Measurements from ENCODE around the gene ZNF708. TPM values are rescaled to one million over a fixed set of nuclear protein-coding genes. Genes with fewer than 3 reads are reported as not detected.

Gene ZNF708
- total and polyA plus RNA-seq, 2 experiments from 2014 or later = 1.4 to 9.9 TPM

DNA sequence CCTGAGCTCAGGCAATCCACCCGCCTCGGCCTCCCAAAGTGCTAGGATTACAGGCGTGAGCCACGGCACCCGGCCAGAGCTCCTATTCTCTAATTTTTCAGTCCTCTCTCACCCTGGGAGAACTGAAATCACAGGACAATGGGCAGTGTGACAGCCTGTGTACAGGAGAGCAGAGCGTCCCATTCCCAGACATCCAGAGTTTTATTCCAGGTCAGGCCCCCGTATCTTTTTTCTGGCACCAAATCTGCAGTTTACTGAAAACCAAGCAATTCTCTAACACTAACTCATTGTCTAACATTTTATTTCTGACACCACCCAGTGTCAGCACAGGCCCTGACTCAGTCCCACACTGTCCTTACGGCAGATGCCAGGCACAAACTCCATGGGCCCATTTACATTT lies 6.7 kb downstream of the ZNF708 start:
- Histone ChIP-seq H3K27me3 (no peaks in the 10 kb centered on the region), H3K9me2 (replicated peaks; ENCODE audit: insufficient read depth) (no peaks in the 10 kb centered on the region), H3K36me3 (replicated peaks; ENCODE audit: insufficient read depth, low read depth) (no peaks in the 10 kb centered on the region), H3K4me1 (ENCODE audit: insufficient read depth) (peaks cover under 1% of the 10 kb centered on the region), H3K79me2 (peaks cover 90% of the 10 kb centered on the region), H4K20me1 (ENCODE audit: insufficient read depth, poor library complexity, severe bottlenecking) (no peaks in the 10 kb centered on the region), H3K27ac (no peak overlapping the region), H3K9me3 (ENCODE audit: low read depth) (no peaks in the 10 kb centered on the region), H3K4me3 (no peak overlapping the region), H2AFZ (no peak overlapping the region), H3K4me2 (no peak overlapping the region)
- DNase-seq (ENCODE audit: low spot score) = no peak
- TF ChIP-seq EZH2 (IDR thresholded peaks at IDR 0.05; ENCODE audit: borderline replicate concordance) = no peak
- no peak for TF ChIP-seq EZH2phosphoT487 (IDR thresholded peaks at IDR 0.05; ENCODE audit: low read depth, severe bottlenecking, unreplicated experiment)
- TF ChIP-seq CTCF (IDR thresholded peaks at IDR 0.05; ENCODE audit: poor library complexity) = no peak
- WGBS (ENCODE audit: low lambda C conversion rate, missing lambda C conversion rate) = 94% methylated on average over 8 of the region's 8 CpGs

GRCh38 chr19:21321996-21322395 lies 7.2 kb downstream of the ZNF708 start:
- Histone ChIP-seq H2AFZ (no peak overlapping the region), H3K36me3 (replicated peaks; ENCODE audit: insufficient read depth, low read depth) (no peaks in the 10 kb centered on the region), H3K9me3 (ENCODE audit: low read depth) (no peaks in the 10 kb centered on the region), H3K4me1 (ENCODE audit: insufficient read depth) (no peaks in the 10 kb centered on the region), H3K27me3 (no peaks in the 10 kb centered on the region), H3K79me2 (peaks cover 89% of the 10 kb centered on the region), H3K27ac (no peak overlapping the region), H3K4me2 (no peak overlapping the region), H3K9me2 (replicated peaks; ENCODE audit: insufficient read depth) (no peaks in the 10 kb centered on the region), H4K20me1 (ENCODE audit: insufficient read depth, poor library complexity, severe bottlenecking) (no peaks in the 10 kb centered on the region), H3K4me3 (no peak overlapping the region)
- DNase-seq (ENCODE audit: low spot score) = no peak
- TF ChIP-seq EZH2 (IDR thresholded peaks at IDR 0.05; ENCODE audit: borderline replicate concordance) (no peak), EZH2phosphoT487 (IDR thresholded peaks at IDR 0.05; ENCODE audit: low read depth, severe bottlenecking, unreplicated experiment) (no peak), CTCF (IDR thresholded peaks at IDR 0.05; ENCODE audit: poor library complexity) (no peak)
- 78% methylated on average over 4 of the region's 4 CpGs for WGBS (ENCODE audit: low lambda C conversion rate, missing lambda C conversion rate)

DNA sequence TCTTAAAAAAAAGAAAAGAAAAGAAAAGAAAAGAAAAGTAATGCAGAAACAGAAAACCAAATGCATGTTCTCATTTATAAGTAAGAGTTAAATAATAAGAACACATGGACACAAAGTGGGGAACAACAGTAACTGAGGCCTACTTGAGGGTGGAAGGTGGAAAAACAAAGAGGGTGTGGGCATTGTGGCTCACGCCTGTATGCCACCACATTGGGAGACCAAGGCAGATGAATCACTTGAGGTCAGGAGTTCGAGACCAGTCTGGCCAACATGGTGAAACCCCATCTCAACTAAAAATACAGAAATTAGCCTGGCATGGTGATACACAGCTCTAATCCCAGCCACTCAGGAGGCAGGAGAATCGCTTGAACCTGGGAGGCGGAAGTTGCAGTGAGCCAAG lies 8.1 kb downstream of the ZNF708 start:
- H3K36me3 ChIP-seq (replicated peaks; ENCODE audit: insufficient read depth, low read depth) = no peaks in the 10 kb centered on the region
- H3K27ac ChIP-seq = no peak overlapping the region
- no peaks in the 10 kb centered on the region for H3K27me3 ChIP-seq
- H3K4me1 ChIP-seq (ENCODE audit: insufficient read depth) = no peaks in the 10 kb centered on the region
- no peaks in the 10 kb centered on the region for H3K9me2 ChIP-seq (replicated peaks; ENCODE audit: insufficient read depth)
- no peak overlapping the region for H3K4me3 ChIP-seq
- no peak overlapping the region for H3K4me2 ChIP-seq
- no peaks in the 10 kb centered on the region for H4K20me1 ChIP-seq (ENCODE audit: insufficient read depth, poor library complexity, severe bottlenecking)
- H2AFZ ChIP-seq = no peak overlapping the region
- H3K79me2 ChIP-seq = peaks cover 84% of the 10 kb centered on the region
- no peak for DNase-seq (ENCODE audit: low spot score)
- WGBS (ENCODE audit: low lambda C conversion rate, missing lambda C conversion rate) = 91% methylated on average over 4 of the region's 4 CpGs
- H3K9me3 ChIP-seq (ENCODE audit: low read depth) = no peaks in the 10 kb centered on the region
- no peak for TF ChIP-seq CTCF (IDR thresholded peaks at IDR 0.05; ENCODE audit: poor library complexity)
- TF ChIP-seq EZH2 (IDR thresholded peaks at IDR 0.05; ENCODE audit: borderline replicate concordance) = no peak
- no peak for TF ChIP-seq EZH2phosphoT487 (IDR thresholded peaks at IDR 0.05; ENCODE audit: low read depth, severe bottlenecking, unreplicated experiment)

GRCh38 chr19:21317821-21318220 lies 11.4 kb downstream of the ZNF708 start:
- no peaks in the 10 kb centered on the region for H3K9me2 ChIP-seq (replicated peaks; ENCODE audit: insufficient read depth)
- no peak overlapping the region for H2AFZ ChIP-seq

More at GRCh38 chr19:21317821-21318220, 11.4 kb downstream of the ZNF708 start:
- DNase-seq (ENCODE audit: low spot score) = no peak
- TF ChIP-seq CTCF (IDR thresholded peaks at IDR 0.05; ENCODE audit: poor library complexity) (no peak), EZH2phosphoT487 (IDR thresholded peaks at IDR 0.05; ENCODE audit: low read depth, severe bottlenecking, unreplicated experiment) (no peak), EZH2 (IDR thresholded peaks at IDR 0.05; ENCODE audit: borderline replicate concordance) (no peak)
- Histone ChIP-seq H4K20me1 (ENCODE audit: insufficient read depth, poor library complexity, severe bottlenecking) (no peaks in the 10 kb centered on the region), H3K4me1 (ENCODE audit: insufficient read depth) (no peaks in the 10 kb centered on the region), H3K27me3 (no peaks in the 10 kb centered on the region), H3K9me3 (ENCODE audit: low read depth) (no peaks in the 10 kb centered on the region), H3K27ac (no peak overlapping the region), H3K4me3 (no peak overlapping the region), H3K36me3 (replicated peaks; ENCODE audit: insufficient read depth, low read depth) (no peaks in the 10 kb centered on the region), H3K4me2 (no peak overlapping the region), H3K79me2 (peaks cover 72% of the 10 kb centered on the region)
- 61% methylated on average over 1 of the region's 1 CpG for WGBS (ENCODE audit: low lambda C conversion rate, missing lambda C conversion rate)
